Liver (tissue), 9 donors: ENCODE data around the gene DNAH17. TPM values are rescaled to one million over a fixed set of nuclear protein-coding genes. Genes with fewer than 3 reads are reported as not detected.

Experiments
- DNase-seq: peaks from one replicate; pipeline ENCODE4 v3.0.0-alpha.2; 2017; ENCODE audit warnings: low spot score
- H3K27ac ChIP-seq, 2 donors: one replicate each; pipeline ENCODE4 v1.7.0; 2013; ENCODE audit warnings: inconsistent platforms in 2 of 2, low read length in 2 of 2, control low read depth in 1 of 2, low read depth in 1 of 2, mild to moderate bottlenecking in 1 of 2
- H3K27me3 ChIP-seq, 4 donors: one replicate each; pipeline versions ENCODE4 v1.6.1 to v1.7.0; 2013; ENCODE audit warnings: low read length in 3 of 4, inconsistent platforms in 1 of 4, mild to moderate bottlenecking in 1 of 4, moderate library complexity in 1 of 4; ENCODE audit not compliant: control insufficient read depth in 4 of 4, insufficient read depth in 4 of 4
- H3K36me3 ChIP-seq, 4 donors: one replicate each; pipeline versions ENCODE4 v1.6.1 to v1.7.0; 2013; ENCODE audit warnings: low read length in 3 of 4, mild to moderate bottlenecking in 3 of 4, low read depth in 1 of 4, moderate library complexity in 1 of 4; ENCODE audit not compliant: control insufficient read depth in 4 of 4, insufficient read depth in 3 of 4
- H3K4me1 ChIP-seq, 4 donors: one replicate each; pipeline versions ENCODE4 v1.6.1 to v1.7.0; 2013; ENCODE audit warnings: low read length in 3 of 4, mild to moderate bottlenecking in 3 of 4, moderate library complexity in 1 of 4; ENCODE audit not compliant: control insufficient read depth in 4 of 4, insufficient read depth in 4 of 4
- H3K4me3 ChIP-seq, 3 donors: one replicate each; pipeline versions ENCODE4 v1.6.1 to v1.7.0; 2013; ENCODE audit warnings: low read length in 3 of 3, control low read depth in 1 of 3, low read depth in 1 of 3, mild to moderate bottlenecking in 1 of 3
- H3K9ac ChIP-seq, 2 donors: one replicate each; pipeline ENCODE4 v1.7.0; 2013; ENCODE audit warnings: low read length in 2 of 2, mild to moderate bottlenecking in 2 of 2, moderate library complexity in 2 of 2, control low read depth in 1 of 2, low read depth in 1 of 2
- H3K9me3 ChIP-seq, 4 donors: one replicate each; pipeline versions ENCODE4 v1.6.1 to v1.7.0; 2013; ENCODE audit warnings: low read length in 3 of 4; ENCODE audit not compliant: control insufficient read depth in 4 of 4
- CTCF ChIP-seq: fragments of 150-350 bp; IDR thresholded peaks from 2 replicates; pipeline ENCODE4 v1.5.1; 2017; ENCODE audit warnings: improper control_type of control experiment, low read depth, low read length; ENCODE audit not compliant: missing input control
- EGR1 ChIP-seq, 2 donors: IDR thresholded peaks; 2 replicates each; pipeline ENCODE4 v1.6.1; 2016 to 2018; ENCODE audit warnings: antibody characterized with exemption in 2 of 2, low read depth in 2 of 2
- FOXA1 ChIP-seq: IDR thresholded peaks from 2 replicates; pipeline ENCODE4 v1.6.1; 2016; ENCODE audit warnings: antibody characterized with exemption
- FOXA2 ChIP-seq: IDR thresholded peaks from 2 replicates; pipeline ENCODE4 v1.6.1; 2016; ENCODE audit warnings: antibody characterized with exemption
- GABPA ChIP-seq, 2 donors: IDR thresholded peaks in 1 of 2; conservative IDR thresholded peaks in 1 of 2; 2 replicates each; pipeline ENCODE4 v1.6.1; 2016; ENCODE audit warnings: antibody characterized with exemption in 2 of 2, mild to moderate bottlenecking in 1 of 2, moderate library complexity in 1 of 2
- HNF4A ChIP-seq, 2 donors: conservative IDR thresholded peaks; 2 replicates each; pipeline ENCODE4 v1.6.1; 2016; ENCODE audit warnings: antibody characterized with exemption in 2 of 2, mild to moderate bottlenecking in 2 of 2
- HNF4G ChIP-seq: IDR thresholded peaks from 2 replicates; pipeline ENCODE4 v1.6.1; 2016; ENCODE audit warnings: antibody characterized with exemption
- JUND ChIP-seq, 2 donors: IDR thresholded peaks; 2 replicates each; pipeline ENCODE4 v1.6.1; 2016; ENCODE audit warnings: antibody characterized with exemption in 2 of 2
- MAX ChIP-seq: IDR thresholded peaks from 2 replicates; pipeline ENCODE4 v1.6.1; 2016; ENCODE audit warnings: antibody characterized with exemption
- NR2F2 ChIP-seq: IDR thresholded peaks from 2 replicates; pipeline ENCODE4 v1.6.1; 2016; ENCODE audit warnings: antibody characterized with exemption
- RAD21 ChIP-seq, 2 donors: IDR thresholded peaks; 2 replicates each; pipeline ENCODE4 v1.6.1; 2016; ENCODE audit warnings: antibody characterized with exemption in 2 of 2, mild to moderate bottlenecking in 2 of 2
- REST ChIP-seq: IDR thresholded peaks from 2 replicates; pipeline ENCODE4 v1.6.1; 2016; ENCODE audit warnings: antibody characterized with exemption, mild to moderate bottlenecking
- RXRA ChIP-seq, 2 donors: IDR thresholded peaks; 2 replicates each; pipeline ENCODE4 v1.6.1; 2017 to 2018; ENCODE audit warnings: antibody characterized with exemption in 2 of 2, mild to moderate bottlenecking in 1 of 2
- SP1 ChIP-seq: IDR thresholded peaks from 2 replicates; pipeline ENCODE4 v1.6.1; 2018; ENCODE audit warnings: antibody characterized with exemption, mild to moderate bottlenecking
- TAF1 ChIP-seq: conservative IDR thresholded peaks from 2 replicates; pipeline ENCODE4 v1.6.1; 2016; ENCODE audit warnings: antibody characterized with exemption, mild to moderate bottlenecking
- YY1 ChIP-seq: IDR thresholded peaks from 2 replicates; pipeline ENCODE4 v1.6.1; 2016; ENCODE audit warnings: antibody characterized with exemption, mild to moderate bottlenecking
- ZBTB33 ChIP-seq: IDR thresholded peaks from 2 replicates; pipeline ENCODE4 v1.6.1; 2016; ENCODE audit warnings: antibody characterized with exemption
- WGBS: extraction: QIAGEN DNeasy Blood & Tissue Kit; methylation state at CpG from one replicate; pipeline ENCODE4 v1.1.7; 2013; 5-methylcytosine and 5-hydroxymethylcytosine counted together
- polyA plus RNA-seq, 2 donors: library from polyadenylated mRNA; stranded (reverse) in 1 of 2; unstranded in 1 of 2; fragments of 200-250 nt in 1 of 2; fragments of >200 nt in 1 of 2; fragmentation: Nextera tagmentation in 1 of 2; extraction: Ambion mirVana in 1 of 2; gene quantifications; one replicate each; pipeline versions ENCODE4 v1.2.1 to v1.2.3, GENCODE V29; 2013 to 2015
- total RNA-seq, 2 donors: library from RNA; depleted of rRNA; stranded (reverse); fragments of >200 nt; gene quantifications; one replicate each; pipeline ENCODE4 v1.2.3, GENCODE V29; 2014
- TF ChIP-seq, protein P1 (sequence below): IDR thresholded peaks from 2 replicates; pipeline ENCODE4 v1.6.1; 2016; ENCODE audit warnings: antibody characterized with exemption
- donor health status: healthy.
- donor health status: healthy.
- donor health status: healthy.
- donor health status: healthy.
- donor health status: healthy.

DNAH17 gene
- total and polyA plus RNA-seq, 4 donors = 0.09 to 0.79 TPM; not detected in 2

- no peaks in the 10 kb centered on the region for H3K9me3 ChIP-seq
- H3K4me3 ChIP-seq = no peak overlapping the region
- DNase-seq = no peak
- peaks cover 4 to 13% (median 8%) of the 10 kb centered on the region in 4 donors for H3K4me1 ChIP-seq
- H3K27ac ChIP-seq = peak overlapping the region; percentile 56 to 71
- 70% methylated on average over 14 of the region's 14 CpGs for WGBS
- H3K36me3 ChIP-seq = no peaks in the 10 kb centered on the region
- H3K27me3 ChIP-seq = no peaks in the 10 kb centered on the region
- H3K9ac ChIP-seq = no peak overlapping the region
- peak; percentile 23 for TF ChIP-seq NR2F2
- TF ChIP-seq, protein P1, sequence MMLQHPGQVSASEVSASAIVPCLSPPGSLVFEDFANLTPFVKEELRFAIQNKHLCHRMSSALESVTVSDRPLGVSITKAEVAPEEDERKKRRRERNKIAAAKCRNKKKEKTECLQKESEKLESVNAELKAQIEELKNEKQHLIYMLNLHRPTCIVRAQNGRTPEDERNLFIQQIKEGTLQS = no peak
- TF ChIP-seq FOXA1 = no peak
Observed at GRCh38 chr17:78374631-78375274, 202.4 kb downstream of the DNAH17 start.

DNA sequence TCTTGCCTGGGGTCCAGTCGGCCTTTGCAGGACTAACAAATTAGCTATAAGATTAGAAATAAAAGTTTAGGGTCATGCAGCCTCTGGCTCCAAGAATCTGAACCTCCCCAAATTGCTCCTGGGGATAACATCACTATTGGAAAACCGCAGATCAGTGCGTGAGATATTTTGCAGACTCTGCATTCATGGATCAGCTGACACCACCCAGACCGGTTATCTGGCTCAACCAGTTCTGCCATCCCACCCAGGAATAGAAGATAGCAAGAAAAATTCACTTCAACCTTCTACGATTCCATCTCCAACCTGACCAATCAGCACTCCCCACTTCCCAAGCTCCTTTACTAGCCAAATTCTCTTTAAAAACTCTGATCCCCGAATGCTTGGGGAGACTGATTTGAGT, 203.0 kb downstream of the DNAH17 start:
- no peaks in the 10 kb centered on the region for H3K9me3 ChIP-seq
- WGBS = 68% methylated on average over 6 of the region's 6 CpGs
- H3K4me1 ChIP-seq = peaks cover 1 to 8% (median 5%) of the 10 kb centered on the region in 4 donors
- H3K27me3 ChIP-seq = no peaks in the 10 kb centered on the region
- no peaks in the 10 kb centered on the region for H3K36me3 ChIP-seq
- DNase-seq = no peak
- H3K27ac ChIP-seq = no peak overlapping the region
- H3K9ac ChIP-seq = no peak overlapping the region
- TF ChIP-seq RXRA (IDR thresholded peaks at IDR 0.05) (no peak), HNF4A (conservative IDR thresholded peaks at IDR 0.05) (no peak), YY1 (no peak), SP1 (no peak), NR2F2 (no peak), TAF1 (no peak), ZBTB33 (no peak), MAX (no peak), REST (no peak), GABPA (IDR thresholded peaks at IDR 0.05 in 1 of 2, conservative IDR thresholded peaks at IDR 0.05 in 1 of 2) (no peak), HNF4G (no peak), EGR1 (IDR thresholded peaks at IDR 0.05; ENCODE audit: low read depth in 2 of 2) (no peak), JUND (IDR thresholded peaks at IDR 0.05) (no peak), FOXA1 (no peak), CTCF (no peak), RAD21 (IDR thresholded peaks at IDR 0.05) (no peak), FOXA2 (no peak)
- TF ChIP-seq, protein P1 = no peak
- no peak overlapping the region for H3K4me3 ChIP-seq
